ENCODE results near the gene CENPS.

DNA sequence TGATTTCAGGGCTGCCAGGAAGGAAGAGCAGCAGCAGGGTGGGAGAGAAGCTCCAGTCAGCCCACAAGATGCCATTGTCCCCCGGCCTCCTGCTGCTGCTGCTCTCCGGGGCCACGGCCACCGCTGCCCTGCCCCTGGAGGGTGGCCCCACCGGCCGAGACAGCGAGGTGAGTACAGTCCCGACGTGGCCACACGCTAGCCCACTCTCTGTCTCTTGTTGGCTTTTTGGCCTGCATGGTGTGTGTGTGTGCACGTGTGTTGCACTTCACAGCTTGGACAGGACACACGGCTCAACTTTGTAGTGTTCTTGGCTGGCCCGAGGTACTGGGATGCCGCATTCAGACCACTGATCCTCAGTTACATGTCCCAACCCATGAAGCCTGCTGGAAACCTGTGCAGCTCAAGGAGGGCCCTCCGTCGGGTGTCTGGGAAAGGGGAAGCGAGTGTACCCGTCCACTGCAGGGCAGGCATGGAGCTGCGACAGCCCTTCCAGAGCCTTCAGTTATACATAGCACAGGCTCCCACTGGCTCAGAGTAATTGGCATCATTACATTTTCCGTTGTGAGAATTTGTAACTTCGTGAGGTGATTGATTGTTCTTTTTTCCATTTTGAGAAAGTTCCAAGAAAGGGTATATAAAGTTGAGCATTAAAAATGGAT is 20.1 kb downstream of the CENPS start:
- TF ChIP-seq EZH2 (IDR thresholded peaks at IDR 0.05) (no peak), EZH2phosphoT487 (IDR thresholded peaks at IDR 0.05) (no peak)
- TF ChIP-seq, protein P1, sequence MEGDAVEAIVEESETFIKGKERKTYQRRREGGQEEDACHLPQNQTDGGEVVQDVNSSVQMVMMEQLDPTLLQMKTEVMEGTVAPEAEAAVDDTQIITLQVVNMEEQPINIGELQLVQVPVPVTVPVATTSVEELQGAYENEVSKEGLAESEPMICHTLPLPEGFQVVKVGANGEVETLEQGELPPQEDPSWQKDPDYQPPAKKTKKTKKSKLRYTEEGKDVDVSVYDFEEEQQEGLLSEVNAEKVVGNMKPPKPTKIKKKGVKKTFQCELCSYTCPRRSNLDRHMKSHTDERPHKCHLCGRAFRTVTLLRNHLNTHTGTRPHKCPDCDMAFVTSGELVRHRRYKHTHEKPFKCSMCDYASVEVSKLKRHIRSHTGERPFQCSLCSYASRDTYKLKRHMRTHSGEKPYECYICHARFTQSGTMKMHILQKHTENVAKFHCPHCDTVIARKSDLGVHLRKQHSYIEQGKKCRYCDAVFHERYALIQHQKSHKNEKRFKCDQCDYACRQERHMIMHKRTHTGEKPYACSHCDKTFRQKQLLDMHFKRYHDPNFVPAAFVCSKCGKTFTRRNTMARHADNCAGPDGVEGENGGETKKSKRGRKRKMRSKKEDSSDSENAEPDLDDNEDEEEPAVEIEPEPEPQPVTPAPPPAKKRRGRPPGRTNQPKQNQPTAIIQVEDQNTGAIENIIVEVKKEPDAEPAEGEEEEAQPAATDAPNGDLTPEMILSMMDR (IDR thresholded peaks at IDR 0.05) = no peak

Measured in neural progenitor cell (in vitro differentiated cells).